ENCODE data around the gene MIOX. TPM values are rescaled to one million over a fixed set of nuclear protein-coding genes. Genes with fewer than 3 reads are reported as not detected.
A peak's percentile ranks its signal among the peaks of the same experiment; 100 is the strongest.

MIOX gene
- total and polyA plus RNA-seq, 2 donors (not counting 3 experiments of a cell fraction or from before 2014, with no cell fraction given), result not detected

GRCh38 chr22:50502628-50503474 is 16.2 kb downstream of the MIOX start:
- DNase-seq (ENCODE audit: low read depth, low spot score) (no peak), FAIRE-seq (no peak)
- TF ChIP-seq MAX (IDR thresholded peaks at IDR 0.05; ENCODE audit: insufficient read depth, insufficient read length), result no peak
- Histone ChIP-seq H3K36me3 (ENCODE audit: control insufficient read depth in 2 of 2, extremely low read depth in 1 of 2, insufficient read depth in 2 of 2, low read length in 2 of 2) (peaks cover 6 to 22% of the 10 kb centered on the region in 2 experiments), H3K4me1 (ENCODE audit: control insufficient read depth, extremely low read depth, insufficient read depth, low read length) (peaks cover 6% of the 10 kb centered on the region), H3K9me3 (replicated peaks; ENCODE audit: control insufficient read depth, insufficient read depth, low read length) (no peaks in the 10 kb centered on the region), H4K20me1 (replicated peaks; ENCODE audit: control insufficient read depth, extremely low read depth, insufficient read depth, low read length) (no peaks in the 10 kb centered on the region), H3K27me3 (ENCODE audit: control insufficient read depth in 2 of 2, insufficient read depth in 2 of 2, low read length in 2 of 2) (no peaks in the 10 kb centered on the region), H3K4me3 (replicated peaks in 1 of 3; ENCODE audit: insufficient read depth in 1 of 3, low read depth in 1 of 3, low read length in 3 of 3) (no peak overlapping the region), H3K9me1 (replicated peaks; ENCODE audit: control insufficient read depth, extremely low read depth, insufficient read depth, low read length) (no peaks in the 10 kb centered on the region), H3K79me2 (ENCODE audit: control insufficient read depth, insufficient read depth, low read length) (peaks cover 14% of the 10 kb centered on the region), H3K9ac (replicated peaks; ENCODE audit: extremely low read depth, insufficient read depth, low read length) (no peak overlapping the region), H3K27ac (ENCODE audit: insufficient read depth, low read depth, low read length) (no peak overlapping the region), H2AFZ (ENCODE audit: low read depth, low read length) (no peak overlapping the region), H3K4me2 (ENCODE audit: insufficient read depth, low read length) (no peak overlapping the region)
- BruUV-seq (replicated peaks), result TSS peak; percentile 21
- dilution Hi-C loops (cut with MboI; ENCODE audit: extremely low pct_ligation_motif_present, low sequenced_read_pairs) (no loop called here), intact Hi-C loops (cut with micrococcal nuclease) (no loop called here)
- POLR2A ChIA-PET, result no interaction called here
- CTCF ChIA-PET, result interaction anchor here (0.8 to 1.0 kb wide), 2 partner anchors 22 to 23 kb away, joined by 3 read pairs; partner anchors contain the start of gene SCO2

GRCh38 chr22:50503475-50504145 is 17.0 kb downstream of the MIOX start:
- Histone ChIP-seq H3K9ac (replicated peaks; ENCODE audit: extremely low read depth, insufficient read depth, low read length) (no peak overlapping the region), H3K27ac (ENCODE audit: insufficient read depth, low read depth, low read length) (no peak overlapping the region), H3K79me2 (ENCODE audit: control insufficient read depth, insufficient read depth, low read length) (peaks cover 16% of the 10 kb centered on the region), H3K36me3 (ENCODE audit: control insufficient read depth in 2 of 2, extremely low read depth in 1 of 2, insufficient read depth in 2 of 2, low read length in 2 of 2) (peaks cover 6 to 22% of the 10 kb centered on the region in 2 experiments), H3K27me3 (ENCODE audit: control insufficient read depth in 2 of 2, insufficient read depth in 2 of 2, low read length in 2 of 2) (no peaks in the 10 kb centered on the region), H4K20me1 (replicated peaks; ENCODE audit: control insufficient read depth, extremely low read depth, insufficient read depth, low read length) (no peaks in the 10 kb centered on the region), H3K9me1 (replicated peaks; ENCODE audit: control insufficient read depth, extremely low read depth, insufficient read depth, low read length) (no peaks in the 10 kb centered on the region), H3K9me3 (replicated peaks; ENCODE audit: control insufficient read depth, insufficient read depth, low read length) (no peaks in the 10 kb centered on the region), H3K4me3 (replicated peaks in 1 of 3; ENCODE audit: insufficient read depth in 1 of 3, low read depth in 1 of 3, low read length in 3 of 3) (no peak overlapping the region), H3K4me2 (ENCODE audit: insufficient read depth, low read length) (no peak overlapping the region), H2AFZ (ENCODE audit: low read depth, low read length) (no peak overlapping the region), H3K4me1 (ENCODE audit: control insufficient read depth, extremely low read depth, insufficient read depth, low read length) (peaks cover 7% of the 10 kb centered on the region)
- intact Hi-C loops (cut with micrococcal nuclease), result no loop called here
- TF ChIP-seq FOS (IDR thresholded peaks at IDR 0.05; ENCODE audit: borderline replicate concordance, insufficient read depth, low read length) (no peak), CTCF (IDR thresholded peaks at IDR 0.05; ENCODE audit: extremely low read depth in 1 of 2, insufficient read depth in 1 of 2, low read depth in 1 of 2, low read length in 2 of 2) (peak in 1 of 2 donors; percentile 2)
- ChIA-PET CTCF (interaction anchor here (1.0 kb wide), 1 partner anchor 21 kb away, joined by 3 read pairs; no protein-coding TSS in a partner anchor), POLR2A (no interaction called here)
- no TSS peak for BruUV-seq (replicated peaks)
- no peak for DNase-seq (ENCODE audit: low read depth, low spot score)
- dilution Hi-C loops (cut with MboI; ENCODE audit: extremely low pct_ligation_motif_present, low sequenced_read_pairs), result no loop called here
- no peak for FAIRE-seq
